GM12878 (cell line): ENCODE data around the gene PDZD8. TPM values are rescaled to one million over a fixed set of nuclear protein-coding genes. Genes with fewer than 3 reads are reported as not detected.

ENCODE experiments used
- ATAC-seq: fragments of 200-7000 bp; cut with Tn5 transposase; 3 replicates; pipeline ENCODE4 v1.9.1; 2020; ENCODE audit warnings: mild to moderate bottlenecking, moderate library complexity
- BruUV-seq: library from RNA; stranded (reverse); fragments of 400-500 nt; replicated peaks from 2 replicates; lab custom pipeline; 2021; lab: Mats Ljungman, UMichigan
- CTCF ChIA-PET: fragments of 300-600 bp; sonication (Branson Sonifier 250); formaldehyde crosslinking; extraction: SDS; loops from one replicate; lab custom pipeline; 2021; ENCODE audit warnings: inconsistent platforms; lab: Yijun Ruan, JAX
- POLR2A ChIA-PET: fragments of 350-600 bp; formaldehyde crosslinking; extraction: SDS; loops from one replicate; lab custom pipeline; 2021; ENCODE audit warnings: inconsistent platforms; lab: Charles Lee
- RAD21 ChIA-PET: fragments of 300-600 bp; sonication (Branson Sonifier 250); formaldehyde crosslinking; loops from one replicate; lab custom pipeline; 2023; ENCODE audit warnings: antibody characterized with exemption; ENCODE audit not compliant: unreplicated experiment; lab: Charles Lee
- SMC1A ChIA-PET: fragments of 300-600 bp; sonication (Branson Sonifier 250); formaldehyde crosslinking; loops from one replicate; lab custom pipeline; 2023; ENCODE audit not compliant: unreplicated experiment, uncharacterized antibody; lab: Charles Lee
- DNase-seq: peaks from one replicate; pipeline ENCODE4 v3.0.0-alpha.2; 2011; ENCODE audit warnings: low read depth, low spot score
- FAIRE-seq: peaks from 3 replicates; lab custom pipeline; 2011; peaks lifted over from hg19 to GRCh38; lab: Jason Lieb, UNC
- H2AFZ ChIP-seq: 2 replicates; pipeline ENCODE4 v1.6.0; 2011; ENCODE audit warnings: low read depth, low read length, control low read depth; ENCODE audit not compliant: control insufficient read depth
- H3K27ac ChIP-seq: 2 replicates; pipeline ENCODE4 v1.5.1; 2011; ENCODE audit warnings: control low read depth; ENCODE audit not compliant: control insufficient read depth, insufficient read depth
- H3K27me3 ChIP-seq, 2 experiments: replicated peaks in 1 of 2; 2 replicates each; pipeline versions ENCODE4 v1.6.0 to v1.6.1; 2011; ENCODE audit warnings: low read length in 1 of 2; ENCODE audit not compliant: control insufficient read depth in 2 of 2, insufficient read depth in 2 of 2
- H3K36me3 ChIP-seq, 2 experiments: 2 replicates each; pipeline ENCODE4 v1.5.1; 2011; ENCODE audit warnings: low read length in 1 of 2; ENCODE audit not compliant: control insufficient read depth in 2 of 2, insufficient read depth in 2 of 2
- H3K4me1 ChIP-seq: 2 replicates; pipeline ENCODE4 v1.6.1; 2011; ENCODE audit warnings: mild to moderate bottlenecking, low read length, moderate library complexity, mixed read lengths; ENCODE audit not compliant: control insufficient read depth, insufficient read depth
- H3K4me2 ChIP-seq: 2 replicates; pipeline ENCODE4 v1.6.0; 2011; ENCODE audit warnings: control low read depth; ENCODE audit not compliant: control insufficient read depth, insufficient read depth
- H3K4me3 ChIP-seq: fragments of 200-600 bp; sonication (generic); 2 replicates; pipeline ENCODE4 v1.5.1; 2016
- H3K79me2 ChIP-seq: 2 replicates; pipeline ENCODE4 v1.6.0; 2011; ENCODE audit warnings: low read length; ENCODE audit not compliant: control insufficient read depth, insufficient read depth
- H3K9ac ChIP-seq: 2 replicates; pipeline ENCODE4 v1.8.0; 2011; ENCODE audit warnings: low read length, control low read depth, mixed read lengths; ENCODE audit not compliant: control insufficient read depth, insufficient read depth
- H3K9me3 ChIP-seq: replicated peaks from 3 replicates; pipeline ENCODE4 v1.5.1; 2011; ENCODE audit warnings: mild to moderate bottlenecking, low read length; ENCODE audit not compliant: control insufficient read depth, insufficient read depth
- H4K20me1 ChIP-seq: 2 replicates; pipeline ENCODE4 v1.6.0; 2011; ENCODE audit not compliant: control insufficient read depth, insufficient read depth
- BCL3 ChIP-seq: IDR thresholded peaks from 2 replicates; pipeline ENCODE4 v1.6.1; 2011; ENCODE audit warnings: borderline replicate concordance, low read depth, mild to moderate bottlenecking, moderate library complexity, low read length; ENCODE audit not compliant: insufficient read depth, poor library complexity, severe bottlenecking
- CBFB ChIP-seq: IDR thresholded peaks from 2 replicates; pipeline ENCODE4 v1.6.1; 2016; ENCODE audit warnings: antibody characterized with exemption, low read depth
- FOS ChIP-seq: IDR thresholded peaks from 3 replicates; pipeline ENCODE4 v1.6.1; 2011; ENCODE audit warnings: borderline replicate concordance; ENCODE audit not compliant: insufficient read length; ENCODE audit errors: extremely low read depth
- LARP7 ChIP-seq: fragments of 450-650 bp; IDR thresholded peaks from 2 replicates; pipeline ENCODE4 v1.6.1; 2017; ENCODE audit warnings: mild to moderate bottlenecking
- RBBP5 ChIP-seq: fragments of 200-600 bp; sonication (generic); conservative IDR thresholded peaks from 2 replicates; pipeline ENCODE4 v1.6.1; 2016
- USF2 ChIP-seq: IDR thresholded peaks from 2 replicates; pipeline ENCODE4 v1.6.1; 2011; ENCODE audit warnings: low read depth, low read length, improper control_type of control experiment, borderline replicate concordance
- YY1 ChIP-seq: IDR thresholded peaks from 2 replicates; pipeline ENCODE4 v1.6.1; 2011; ENCODE audit warnings: low read depth, mild to moderate bottlenecking, low read length
- ZBED1 ChIP-seq: IDR thresholded peaks from 2 replicates; pipeline ENCODE4 v1.6.1; 2016; ENCODE audit warnings: borderline replicate concordance
- ZBTB33 ChIP-seq: fragments of 450-650 bp; IDR thresholded peaks from 2 replicates; pipeline ENCODE4 v1.6.1; 2017; ENCODE audit warnings: mild to moderate bottlenecking
- WGBS: methylation state at CpG from one replicate; pipeline ENCODE4 v1.1.6; 2016; ENCODE audit warnings: low lambda C conversion rate; ENCODE audit not compliant: insufficient replicate concordance, insufficient coverage; ENCODE audit errors: missing lambda C conversion rate; 5-methylcytosine and 5-hydroxymethylcytosine counted together
- in situ Hi-C: fragments of 300-500 bp; cut with MboI; formaldehyde crosslinking; loops from 9 replicates; pipeline ENCODE4 v1.14.3; 2018; ENCODE audit warnings: mixed read lengths
- intact Hi-C: fragments of 100-400 bp; cut with micrococcal nuclease; formaldehyde crosslinking; loops from one replicate; pipeline ENCODE4 v1.14.2; 2022; ENCODE audit not compliant: unreplicated experiment
- polyA plus RNA-seq, 11 experiments: library from polyadenylated mRNA; depleted of rRNA in 4 of 11; unstranded in 6 of 11; stranded (reverse) in 5 of 11; fragments of >200 nt; fragmentation: Nextera tagmentation in 4 of 11; fragmentation: Illumina TruSeq in 1 of 11; extraction: Ambion mirVana in 4 of 11; extraction: Trizol in 1 of 11; gene quantifications; 1 replicate in 1 of 11; 2 replicates in 10 of 11; pipeline versions ENCODE4 v1.2.1 to v1.2.3, GENCODE V29; 2011 to 2016; ENCODE audit warnings: inconsistent platforms in 2 of 11, missing spikeins in 2 of 11, low read depth in 1 of 11
- total RNA-seq, 4 experiments: library from RNA; depleted of rRNA in 3 of 4; stranded (reverse); fragments of >200 nt in 3 of 4; fragmentation: Illumina TruSeq in 1 of 4; extraction: Trizol in 1 of 4; gene quantifications; 2 replicates each; pipeline versions ENCODE4 v1.2.1 to v1.2.3, GENCODE V29; 2013 to 2021

The PDZD8 gene
- total and polyA plus RNA-seq, 10 of the 15 experiments (the other 5 are each of a cell fraction or from before 2014, with no cell fraction given) = 2.0 to 21.2 (median 6.7) TPM

- H3K9ac ChIP-seq = no peak overlapping the region
- POLR2A ChIA-PET = no interaction called here
- H3K4me1 ChIP-seq = no peaks in the 10 kb centered on the region
- intact Hi-C loops (no loop called here), in situ Hi-C loops (no loop called here)
- SMC1A ChIA-PET = no interaction called here
- TF ChIP-seq RBBP5 = no peak
- no peak for TF ChIP-seq ZBED1
- no peak for TF ChIP-seq USF2
- no peak for TF ChIP-seq CBFB
- TF ChIP-seq BCL3 = peak; percentile 75
- no peak for TF ChIP-seq ZBTB33
- TF ChIP-seq FOS = no peak
- no peak for TF ChIP-seq LARP7
- no peak for TF ChIP-seq YY1
- RAD21 ChIA-PET = no interaction called here
- no TSS peak for BruUV-seq
- WGBS = 83% methylated on average over 2 of the region's 2 CpGs
- ATAC-seq (no peak), FAIRE-seq (no peak), DNase-seq (no peak)
- no peak overlapping the region for H2AFZ ChIP-seq
- no peak overlapping the region for H3K4me3 ChIP-seq
- no peak overlapping the region for H3K27ac ChIP-seq
- CTCF ChIA-PET = no interaction called here
- H3K36me3 ChIP-seq = no peaks in the 10 kb centered on the region
- no peaks in the 10 kb centered on the region for H4K20me1 ChIP-seq
- H3K27me3 ChIP-seq = no peaks in the 10 kb centered on the region; a peak in 1 of 4 replicates
- H3K9me3 ChIP-seq = no peaks in the 10 kb centered on the region
- no peak overlapping the region for H3K4me2 ChIP-seq
- no peaks in the 10 kb centered on the region for H3K79me2 ChIP-seq
Observed at GRCh38 chr10:117268907-117269306, 106.3 kb downstream of the PDZD8 start.
